HepG2 (cell line): ENCODE data around the gene PTGDS.

Experiments
- BRCA1 ChIP-seq: sonication (generic); formaldehyde crosslinking; IDR thresholded peaks from 2 replicates; pipeline ENCODE4 v1.4.0; 2020; ENCODE audit warnings: missing genetic modification reagents
- CBFB ChIP-seq: sonication (generic); formaldehyde crosslinking; IDR thresholded peaks from 2 replicates; pipeline ENCODE4 v1.4.0; 2020; ENCODE audit warnings: missing genetic modification reagents
- CTCF ChIP-seq: sonication (generic); formaldehyde crosslinking; IDR thresholded peaks from 2 replicates; pipeline ENCODE4 v1.5.0; 2020; ENCODE audit warnings: mild to moderate bottlenecking, missing genetic modification reagents, moderate library complexity
- FOXM1 ChIP-seq: sonication (generic); formaldehyde crosslinking; IDR thresholded peaks from 2 replicates; pipeline ENCODE4 v1.5.0; 2020; ENCODE audit warnings: missing genetic modification reagents
- HDAC6 ChIP-seq: fragments of 200-600 bp; sonication (generic); IDR thresholded peaks from 2 replicates; pipeline ENCODE4 v1.7.0; 2017; ENCODE audit warnings: mild to moderate bottlenecking, antibody characterized with exemption, low read length, low read depth
- HMG20A ChIP-seq: IDR thresholded peaks from 2 replicates; pipeline ENCODE4 v1.6.1; 2016; ENCODE audit warnings: borderline replicate concordance
- HNF4G ChIP-seq, 2 experiments: sonication (generic) in 1 of 2; formaldehyde crosslinking in 1 of 2; IDR thresholded peaks; 2 replicates each; pipeline versions ENCODE4 v1.4.0 to v1.6.1; 2011 to 2020; ENCODE audit warnings: borderline replicate concordance in 2 of 2, low read depth in 2 of 2, mild to moderate bottlenecking in 2 of 2, low read length in 1 of 2, missing genetic modification reagents in 1 of 2, moderate library complexity in 1 of 2
- NFIC ChIP-seq: IDR thresholded peaks from 2 replicates; pipeline ENCODE4 v1.6.1; 2012; ENCODE audit warnings: mild to moderate bottlenecking, low read length, inconsistent platforms
- PITX1 ChIP-seq: sonication (generic); formaldehyde crosslinking; IDR thresholded peaks from 2 replicates; pipeline ENCODE4 v1.5.1; 2020; ENCODE audit warnings: mild to moderate bottlenecking, missing genetic modification reagents
- SMARCC2 ChIP-seq: fragments of 450-650 bp; IDR thresholded peaks from 2 replicates; pipeline ENCODE4 v1.6.1; 2017; ENCODE audit warnings: antibody characterized with exemption, mild to moderate bottlenecking
- TAF1 ChIP-seq: sonication (generic); formaldehyde crosslinking; IDR thresholded peaks from 2 replicates; pipeline ENCODE4 v1.4.0; 2020; ENCODE audit warnings: missing genetic modification reagents
- TFE3 ChIP-seq: IDR thresholded peaks from 2 replicates; pipeline ENCODE4 v1.6.1; 2016

GRCh38 chr9:136961279-136962065, 15.8 kb upstream of the PTGDS start:
- TF ChIP-seq FOXM1: no peak
- no peak for TF ChIP-seq HMG20A (CRISPR knock-in tag)
- no peak for TF ChIP-seq HNF4G (IDR thresholded peaks at IDR 0.05; ENCODE audit: borderline replicate concordance, low read depth, low read length)
- no peak for TF ChIP-seq HNF4G (CRISPR knock-in tag; IDR thresholded peaks at IDR 0.05; ENCODE audit: borderline replicate concordance, low read depth)
- no peak for TF ChIP-seq CBFB (CRISPR knock-in tag)
- no peak for TF ChIP-seq PITX1 (CRISPR knock-in tag)
- no peak for TF ChIP-seq TFE3 (CRISPR knock-in tag)
- no peak for TF ChIP-seq HDAC6
- no peak for TF ChIP-seq CTCF (CRISPR knock-in tag)
- no peak for TF ChIP-seq SMARCC2
- TF ChIP-seq TAF1 (CRISPR knock-in tag): no peak
- TF ChIP-seq BRCA1 (CRISPR knock-in tag): no peak
- TF ChIP-seq NFIC: no peak
